Measurements from ENCODE around the gene MROH9.
"Not testable (repeated sequence)": the region's sequence is repeated elsewhere in the genome, so short reads cannot be mapped to it uniquely, and the experiment has no call there.

DNA sequence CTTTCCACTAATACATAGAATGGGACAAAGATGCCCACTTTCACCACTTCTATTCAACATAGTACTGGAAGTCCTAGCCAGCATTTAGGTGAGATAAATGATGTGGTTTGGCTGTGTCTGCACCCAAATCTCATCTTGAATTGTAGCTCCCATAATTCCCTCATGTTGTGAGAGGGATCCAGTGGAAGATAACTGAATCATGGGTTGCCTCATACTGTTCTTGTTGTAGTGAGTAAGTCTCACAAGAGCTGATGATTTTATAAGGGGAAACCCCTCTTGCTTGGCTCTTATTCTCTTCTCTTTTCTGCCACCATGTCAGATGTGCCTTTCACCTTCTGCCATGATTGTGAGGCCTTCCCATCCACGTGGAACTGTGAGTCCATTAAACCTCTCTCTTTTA is 10.7 kb upstream of the MROH9 start:
- TF ChIP-seq EP300 (IDR thresholded peaks at IDR 0.05; ENCODE audit: low read length); ZNF232 (CRISPR knock-in tag; IDR thresholded peaks at IDR 0.05); ZNF217 (CRISPR knock-in tag; IDR thresholded peaks at IDR 0.05); FOXA1 (IDR thresholded peaks at IDR 0.05; ENCODE audit: borderline replicate concordance); STAG1 (CRISPR knock-in tag; IDR thresholded peaks at IDR 0.05; ENCODE audit: borderline replicate concordance); SIN3A (IDR thresholded peaks at IDR 0.05; ENCODE audit: borderline replicate concordance in 2 of 2, control insufficient read depth in 1 of 2, low read depth in 2 of 2, low read length in 2 of 2); LEF1 (IDR thresholded peaks at IDR 0.05): not testable (repeated sequence)
- TF ChIP-seq, protein P1, sequence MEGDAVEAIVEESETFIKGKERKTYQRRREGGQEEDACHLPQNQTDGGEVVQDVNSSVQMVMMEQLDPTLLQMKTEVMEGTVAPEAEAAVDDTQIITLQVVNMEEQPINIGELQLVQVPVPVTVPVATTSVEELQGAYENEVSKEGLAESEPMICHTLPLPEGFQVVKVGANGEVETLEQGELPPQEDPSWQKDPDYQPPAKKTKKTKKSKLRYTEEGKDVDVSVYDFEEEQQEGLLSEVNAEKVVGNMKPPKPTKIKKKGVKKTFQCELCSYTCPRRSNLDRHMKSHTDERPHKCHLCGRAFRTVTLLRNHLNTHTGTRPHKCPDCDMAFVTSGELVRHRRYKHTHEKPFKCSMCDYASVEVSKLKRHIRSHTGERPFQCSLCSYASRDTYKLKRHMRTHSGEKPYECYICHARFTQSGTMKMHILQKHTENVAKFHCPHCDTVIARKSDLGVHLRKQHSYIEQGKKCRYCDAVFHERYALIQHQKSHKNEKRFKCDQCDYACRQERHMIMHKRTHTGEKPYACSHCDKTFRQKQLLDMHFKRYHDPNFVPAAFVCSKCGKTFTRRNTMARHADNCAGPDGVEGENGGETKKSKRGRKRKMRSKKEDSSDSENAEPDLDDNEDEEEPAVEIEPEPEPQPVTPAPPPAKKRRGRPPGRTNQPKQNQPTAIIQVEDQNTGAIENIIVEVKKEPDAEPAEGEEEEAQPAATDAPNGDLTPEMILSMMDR (IDR thresholded peaks at IDR 0.05 in 2 of 3, conservative IDR thresholded peaks at IDR 0.05 in 1 of 3; ENCODE audit: insufficient read depth in 2 of 3, low read depth in 1 of 3, low read length in 3 of 3), result not testable (repeated sequence)
- TF ChIP-seq, protein P2, sequence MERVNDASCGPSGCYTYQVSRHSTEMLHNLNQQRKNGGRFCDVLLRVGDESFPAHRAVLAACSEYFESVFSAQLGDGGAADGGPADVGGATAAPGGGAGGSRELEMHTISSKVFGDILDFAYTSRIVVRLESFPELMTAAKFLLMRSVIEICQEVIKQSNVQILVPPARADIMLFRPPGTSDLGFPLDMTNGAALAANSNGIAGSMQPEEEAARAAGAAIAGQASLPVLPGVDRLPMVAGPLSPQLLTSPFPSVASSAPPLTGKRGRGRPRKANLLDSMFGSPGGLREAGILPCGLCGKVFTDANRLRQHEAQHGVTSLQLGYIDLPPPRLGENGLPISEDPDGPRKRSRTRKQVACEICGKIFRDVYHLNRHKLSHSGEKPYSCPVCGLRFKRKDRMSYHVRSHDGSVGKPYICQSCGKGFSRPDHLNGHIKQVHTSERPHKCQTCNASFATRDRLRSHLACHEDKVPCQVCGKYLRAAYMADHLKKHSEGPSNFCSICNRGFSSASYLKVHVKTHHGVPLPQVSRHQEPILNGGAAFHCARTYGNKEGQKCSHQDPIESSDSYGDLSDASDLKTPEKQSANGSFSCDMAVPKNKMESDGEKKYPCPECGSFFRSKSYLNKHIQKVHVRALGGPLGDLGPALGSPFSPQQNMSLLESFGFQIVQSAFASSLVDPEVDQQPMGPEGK (CRISPR knock-in tag; IDR thresholded peaks at IDR 0.05; ENCODE audit: borderline replicate concordance), result not testable (repeated sequence)
- TF ChIP-seq, protein P3, sequence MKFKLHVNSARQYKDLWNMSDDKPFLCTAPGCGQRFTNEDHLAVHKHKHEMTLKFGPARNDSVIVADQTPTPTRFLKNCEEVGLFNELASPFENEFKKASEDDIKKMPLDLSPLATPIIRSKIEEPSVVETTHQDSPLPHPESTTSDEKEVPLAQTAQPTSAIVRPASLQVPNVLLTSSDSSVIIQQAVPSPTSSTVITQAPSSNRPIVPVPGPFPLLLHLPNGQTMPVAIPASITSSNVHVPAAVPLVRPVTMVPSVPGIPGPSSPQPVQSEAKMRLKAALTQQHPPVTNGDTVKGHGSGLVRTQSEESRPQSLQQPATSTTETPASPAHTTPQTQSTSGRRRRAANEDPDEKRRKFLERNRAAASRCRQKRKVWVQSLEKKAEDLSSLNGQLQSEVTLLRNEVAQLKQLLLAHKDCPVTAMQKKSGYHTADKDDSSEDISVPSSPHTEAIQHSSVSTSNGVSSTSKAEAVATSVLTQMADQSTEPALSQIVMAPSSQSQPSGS (CRISPR knock-in tag; IDR thresholded peaks at IDR 0.05), result not testable (repeated sequence)

All from K562 (cell line).